ENCODE measurements around the gene KCP.

Gene KCP

DNA sequence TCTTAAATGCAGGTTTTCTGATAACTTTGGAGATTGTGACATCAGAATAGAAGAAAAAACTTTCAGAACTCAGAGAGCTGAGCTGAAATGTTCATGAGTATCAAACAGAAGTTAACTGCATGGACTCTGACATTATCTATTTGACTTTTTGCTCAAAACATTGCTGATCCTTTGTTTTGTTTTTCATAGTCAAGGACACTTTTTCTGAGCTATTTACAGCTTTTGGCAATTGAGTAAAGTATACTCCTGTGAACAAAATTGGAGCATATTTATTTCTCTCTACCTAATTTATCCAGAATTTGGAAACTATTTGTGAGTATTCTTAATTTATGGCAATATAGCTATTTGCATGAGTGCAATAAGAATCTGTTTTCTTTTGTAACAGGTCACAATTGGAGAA is 11.1 kb downstream of the KCP start:
- H3K27ac ChIP-seq: no peak overlapping the region
- DNase-seq (ENCODE audit: low spot score): no peak
- no peak overlapping the region for H3K4me3 ChIP-seq
- TF ChIP-seq, protein P1, sequence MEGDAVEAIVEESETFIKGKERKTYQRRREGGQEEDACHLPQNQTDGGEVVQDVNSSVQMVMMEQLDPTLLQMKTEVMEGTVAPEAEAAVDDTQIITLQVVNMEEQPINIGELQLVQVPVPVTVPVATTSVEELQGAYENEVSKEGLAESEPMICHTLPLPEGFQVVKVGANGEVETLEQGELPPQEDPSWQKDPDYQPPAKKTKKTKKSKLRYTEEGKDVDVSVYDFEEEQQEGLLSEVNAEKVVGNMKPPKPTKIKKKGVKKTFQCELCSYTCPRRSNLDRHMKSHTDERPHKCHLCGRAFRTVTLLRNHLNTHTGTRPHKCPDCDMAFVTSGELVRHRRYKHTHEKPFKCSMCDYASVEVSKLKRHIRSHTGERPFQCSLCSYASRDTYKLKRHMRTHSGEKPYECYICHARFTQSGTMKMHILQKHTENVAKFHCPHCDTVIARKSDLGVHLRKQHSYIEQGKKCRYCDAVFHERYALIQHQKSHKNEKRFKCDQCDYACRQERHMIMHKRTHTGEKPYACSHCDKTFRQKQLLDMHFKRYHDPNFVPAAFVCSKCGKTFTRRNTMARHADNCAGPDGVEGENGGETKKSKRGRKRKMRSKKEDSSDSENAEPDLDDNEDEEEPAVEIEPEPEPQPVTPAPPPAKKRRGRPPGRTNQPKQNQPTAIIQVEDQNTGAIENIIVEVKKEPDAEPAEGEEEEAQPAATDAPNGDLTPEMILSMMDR (IDR thresholded peaks at IDR 0.05): no peak

DNA sequence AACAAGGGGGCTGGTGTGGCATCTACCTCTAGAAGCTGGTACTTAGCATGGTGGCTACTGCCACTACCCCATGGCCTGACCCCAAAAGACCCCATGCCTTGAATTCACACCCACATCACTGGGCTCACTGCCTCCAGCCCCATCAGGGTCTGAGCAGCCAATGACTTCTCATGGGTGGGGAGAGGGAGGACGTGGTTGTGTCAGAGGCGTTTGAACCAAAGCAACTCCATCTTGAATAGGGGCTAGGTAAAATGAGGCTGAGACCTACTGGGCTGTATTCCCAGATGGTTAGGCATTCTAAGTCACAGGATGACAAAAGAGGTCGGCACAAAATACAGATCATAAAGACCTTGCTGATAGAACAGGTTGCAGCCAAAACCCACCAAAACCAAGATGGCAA is 15.2 kb downstream of the KCP start:
- TF ChIP-seq, protein P1 (IDR thresholded peaks at IDR 0.05): no peak
- DNase-seq (ENCODE audit: low spot score): no peak
- no peak overlapping the region for H3K27ac ChIP-seq
- no peak overlapping the region for H3K4me3 ChIP-seq

DNA sequence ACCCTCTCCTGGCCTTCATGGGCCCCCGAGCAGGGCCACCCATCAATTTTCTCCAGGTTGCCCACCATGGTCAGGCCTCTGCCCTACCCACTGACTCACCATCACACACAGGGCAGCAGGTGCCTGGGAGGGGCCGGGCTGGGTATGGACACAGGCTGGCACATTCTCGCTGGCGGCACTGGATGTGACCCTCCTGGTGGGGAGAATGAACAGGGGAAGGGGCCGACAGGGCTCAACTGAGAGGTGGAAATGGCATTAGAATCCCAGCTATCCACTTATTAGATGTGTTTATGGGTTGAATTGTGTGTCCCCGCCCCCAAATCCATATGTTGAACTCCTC is 16.4 kb downstream of the KCP start:
- DNase-seq (ENCODE audit: low spot score): no peak

DNA sequence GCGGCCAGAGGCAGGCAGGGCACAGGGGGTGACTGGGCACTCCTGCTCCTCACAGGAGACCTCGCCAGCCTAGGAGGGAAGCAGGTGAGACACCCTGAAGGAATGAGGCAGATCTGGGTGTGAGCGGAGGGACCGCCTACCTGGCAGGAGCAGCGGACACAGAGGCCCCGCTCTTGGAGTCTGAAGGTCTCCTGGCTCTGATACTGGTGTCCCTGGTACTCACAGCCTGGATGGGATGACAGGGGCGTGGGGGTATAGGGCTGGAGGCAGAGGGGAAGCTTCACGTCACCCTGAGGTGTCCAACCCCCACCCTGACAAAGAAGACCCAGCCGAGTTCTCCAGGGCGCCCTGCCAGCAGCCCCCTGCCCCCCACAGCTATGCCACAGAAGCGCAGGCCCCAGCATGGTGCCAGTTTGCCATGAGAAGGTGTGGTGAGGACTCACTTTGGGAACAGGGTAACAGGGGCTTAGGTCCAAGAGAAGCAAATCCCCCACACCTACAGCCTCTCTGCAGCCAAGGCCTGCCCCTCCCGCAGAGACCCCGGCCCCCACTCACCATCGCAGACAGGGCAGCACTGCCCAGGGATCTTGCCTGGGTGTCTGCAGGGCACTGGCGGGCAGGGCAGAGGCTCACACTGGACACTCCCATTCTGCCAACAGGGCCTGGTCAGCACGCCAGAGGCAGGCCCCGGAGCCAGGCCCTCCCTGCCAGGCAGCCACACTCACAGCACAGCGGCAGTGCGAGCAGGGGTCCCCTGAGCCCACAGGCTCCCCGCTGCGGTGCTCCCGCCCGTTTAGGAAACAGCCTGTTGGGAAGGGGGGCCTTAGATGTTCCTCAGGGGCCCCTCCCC is 17.0 kb downstream of the KCP start:
- H3K27ac ChIP-seq: no peak overlapping the region
- no peak overlapping the region for H3K4me3 ChIP-seq
- TF ChIP-seq, protein P1 (IDR thresholded peaks at IDR 0.05): no peak
- DNase-seq (ENCODE audit: low spot score): no peak

More for the DNA sequence above, 16.4 kb downstream of the KCP start:
- Histone ChIP-seq H3K4me3 (no peak overlapping the region), H3K27ac (no peak overlapping the region)
- TF ChIP-seq, protein P1 (IDR thresholded peaks at IDR 0.05): no peak

DNA sequence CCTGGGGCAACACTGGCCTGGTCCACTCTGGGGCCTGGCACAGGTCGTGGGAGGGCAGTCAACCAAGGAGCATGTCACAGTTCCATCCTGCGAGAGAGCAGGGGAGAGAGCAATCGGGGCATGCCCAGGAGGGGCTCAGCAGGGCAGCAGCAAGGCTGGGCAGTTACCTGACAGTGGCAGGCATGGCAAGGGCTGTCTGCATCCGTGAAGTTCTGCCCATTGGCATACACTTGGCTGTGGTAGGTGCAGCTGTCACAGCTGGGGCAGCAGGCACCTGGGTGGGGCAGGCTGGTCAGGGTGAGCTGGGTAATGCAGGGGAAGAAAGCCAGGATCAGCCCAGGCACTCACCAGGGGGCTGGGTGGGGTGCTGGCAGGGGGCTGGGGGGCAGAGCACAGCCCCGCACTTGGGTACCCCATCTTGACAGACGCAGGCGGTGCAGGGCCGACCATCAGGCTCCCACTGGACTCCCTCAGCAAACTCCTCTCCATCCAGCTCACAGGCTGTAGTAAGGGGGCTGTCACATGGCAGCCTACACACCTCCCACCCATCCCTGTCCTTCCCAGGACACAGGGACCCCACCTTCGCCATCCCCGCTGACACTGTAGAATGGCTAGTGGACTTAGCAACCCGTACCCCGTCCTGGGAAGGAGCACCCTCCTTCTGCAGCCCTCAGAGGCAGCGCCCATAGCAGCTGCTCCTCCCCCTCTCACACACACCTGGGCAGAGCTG is 17.8 kb downstream of the KCP start:
- TF ChIP-seq, protein P1 (IDR thresholded peaks at IDR 0.05): no peak
- Histone ChIP-seq H3K4me3 (no peak overlapping the region), H3K27ac (no peak overlapping the region)
- no peak for DNase-seq (ENCODE audit: low spot score)

DNA sequence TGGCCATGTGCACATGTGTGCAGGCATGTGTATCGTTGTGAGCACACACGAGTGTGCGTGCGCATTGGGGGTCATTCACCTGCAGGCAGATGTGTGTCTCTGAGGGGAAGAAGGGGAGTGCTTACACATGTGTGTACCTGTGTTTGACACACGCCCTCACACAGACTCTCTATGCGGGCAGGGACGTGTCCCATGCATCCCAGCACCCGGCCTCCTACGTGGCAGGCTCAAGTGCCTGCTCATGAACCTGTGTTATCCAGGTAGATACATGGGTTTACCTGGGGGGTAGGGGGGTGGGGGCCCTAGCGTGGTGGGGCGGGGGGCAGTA is 18.6 kb downstream of the KCP start:
- H3K27ac ChIP-seq: no peak overlapping the region
- TF ChIP-seq, protein P1 (IDR thresholded peaks at IDR 0.05): no peak
- H3K4me3 ChIP-seq: no peak overlapping the region
- DNase-seq (ENCODE audit: low spot score): no peak

Data from coronary artery (tissue), 2 donors.